ENCODE measurements around the gene SPINK1. TPM values are rescaled to one million over a fixed set of nuclear protein-coding genes. Genes with fewer than 3 reads are reported as not detected.
"Not testable (repeated sequence)": the region's sequence is repeated elsewhere in the genome, so short reads cannot be mapped to it uniquely, and the experiment has no call there.

The SPINK1 gene
- polyA plus RNA-seq, 1 experiment: not detected

DNA sequence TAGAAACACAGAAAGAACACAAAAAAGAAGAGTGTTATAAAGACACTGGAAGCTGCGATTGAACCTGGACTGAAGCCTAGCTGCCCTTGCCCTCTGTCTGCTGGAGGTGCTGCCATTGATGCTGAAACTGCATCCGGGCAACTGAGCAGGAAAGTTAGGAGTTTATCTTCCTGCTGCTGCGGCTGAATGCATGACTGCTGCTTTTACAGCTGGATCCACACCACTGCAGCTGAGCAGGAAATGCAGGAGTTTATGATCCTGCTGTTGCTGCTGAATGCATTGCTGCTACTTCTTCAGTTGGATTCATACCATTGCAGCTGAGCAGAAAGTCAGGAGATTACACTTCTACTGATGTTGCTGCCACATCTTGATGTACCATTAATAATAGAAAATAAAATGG is 27.1 kb downstream of the SPINK1 start:
- ChIA-PET POLR2A (no interaction called here), CTCF (interaction anchor here (0.7 kb wide), 1 partner anchor 176 kb away, joined by 3 read pairs; no protein-coding TSS in a partner anchor)
- no peak for DNase-seq (ENCODE audit: low read depth)
- Histone ChIP-seq H3K36me3 (ENCODE audit: control insufficient read depth, insufficient read depth, low read length) (no peaks in the 10 kb centered on the region), H3K27me3 (ENCODE audit: control insufficient read depth, insufficient read depth, low read length) (no peaks in the 10 kb centered on the region), H3K4me3 (ENCODE audit: low read depth, low read length) (no peak overlapping the region)
- TF ChIP-seq, protein P1, sequence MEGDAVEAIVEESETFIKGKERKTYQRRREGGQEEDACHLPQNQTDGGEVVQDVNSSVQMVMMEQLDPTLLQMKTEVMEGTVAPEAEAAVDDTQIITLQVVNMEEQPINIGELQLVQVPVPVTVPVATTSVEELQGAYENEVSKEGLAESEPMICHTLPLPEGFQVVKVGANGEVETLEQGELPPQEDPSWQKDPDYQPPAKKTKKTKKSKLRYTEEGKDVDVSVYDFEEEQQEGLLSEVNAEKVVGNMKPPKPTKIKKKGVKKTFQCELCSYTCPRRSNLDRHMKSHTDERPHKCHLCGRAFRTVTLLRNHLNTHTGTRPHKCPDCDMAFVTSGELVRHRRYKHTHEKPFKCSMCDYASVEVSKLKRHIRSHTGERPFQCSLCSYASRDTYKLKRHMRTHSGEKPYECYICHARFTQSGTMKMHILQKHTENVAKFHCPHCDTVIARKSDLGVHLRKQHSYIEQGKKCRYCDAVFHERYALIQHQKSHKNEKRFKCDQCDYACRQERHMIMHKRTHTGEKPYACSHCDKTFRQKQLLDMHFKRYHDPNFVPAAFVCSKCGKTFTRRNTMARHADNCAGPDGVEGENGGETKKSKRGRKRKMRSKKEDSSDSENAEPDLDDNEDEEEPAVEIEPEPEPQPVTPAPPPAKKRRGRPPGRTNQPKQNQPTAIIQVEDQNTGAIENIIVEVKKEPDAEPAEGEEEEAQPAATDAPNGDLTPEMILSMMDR (IDR thresholded peaks at IDR 0.05; ENCODE audit: insufficient read depth, low read depth, low read length): no peak

DNA sequence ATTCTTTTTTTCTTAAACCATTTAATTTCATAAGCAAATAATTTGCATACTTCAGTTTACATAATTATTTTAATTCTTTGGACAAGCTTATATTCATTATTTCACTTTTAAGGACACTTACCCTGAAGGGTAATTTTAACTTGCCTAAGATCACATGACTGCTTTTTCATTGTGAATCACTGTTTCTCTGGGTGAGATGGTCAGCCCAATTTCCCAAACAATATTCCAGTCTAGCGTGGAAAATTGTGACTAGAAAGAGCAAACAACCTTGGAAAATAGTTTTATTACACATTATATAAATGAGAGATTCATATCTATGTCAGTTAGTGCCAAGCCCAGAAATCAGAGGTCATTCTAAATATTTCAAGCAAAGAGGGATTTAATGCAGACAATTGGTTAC is 27.5 kb downstream of the SPINK1 start:
- ChIA-PET POLR2A (no interaction called here), CTCF (no interaction called here)
- no peak for DNase-seq (ENCODE audit: low read depth)
- H3K4me3 ChIP-seq (ENCODE audit: low read depth, low read length): no peak overlapping the region
- TF ChIP-seq, protein P1 (IDR thresholded peaks at IDR 0.05; ENCODE audit: insufficient read depth, low read depth, low read length): no peak
- no peaks in the 10 kb centered on the region for H3K27me3 ChIP-seq (ENCODE audit: control insufficient read depth, insufficient read depth, low read length)
- no peaks in the 10 kb centered on the region for H3K36me3 ChIP-seq (ENCODE audit: control insufficient read depth, insufficient read depth, low read length)

DNA sequence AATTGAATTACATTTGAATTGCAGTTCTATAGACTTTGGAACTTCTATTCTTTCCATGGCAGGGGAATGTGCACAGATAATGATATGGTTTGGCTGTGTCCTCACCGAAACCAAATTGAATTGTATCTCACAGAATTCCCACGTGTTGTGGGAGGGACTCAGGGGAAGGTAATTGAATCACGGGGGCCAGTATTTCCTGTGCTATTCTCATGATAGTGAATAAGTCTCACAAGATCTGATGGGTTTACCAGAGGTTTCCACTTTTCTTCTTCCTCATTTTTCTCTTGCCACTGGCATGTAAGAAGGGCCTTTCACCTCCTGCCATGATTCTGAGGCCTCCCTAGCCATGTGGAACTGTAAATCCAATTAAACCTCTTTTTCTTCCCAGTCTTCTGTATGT is 28.3 kb downstream of the SPINK1 start:
- H3K36me3 ChIP-seq (ENCODE audit: control insufficient read depth, insufficient read depth, low read length); CTCF ChIA-PET; POLR2A ChIA-PET; DNase-seq (ENCODE audit: low read depth); H3K27me3 ChIP-seq (ENCODE audit: control insufficient read depth, insufficient read depth, low read length); H3K4me3 ChIP-seq (ENCODE audit: low read depth, low read length): not testable (repeated sequence)

DNA sequence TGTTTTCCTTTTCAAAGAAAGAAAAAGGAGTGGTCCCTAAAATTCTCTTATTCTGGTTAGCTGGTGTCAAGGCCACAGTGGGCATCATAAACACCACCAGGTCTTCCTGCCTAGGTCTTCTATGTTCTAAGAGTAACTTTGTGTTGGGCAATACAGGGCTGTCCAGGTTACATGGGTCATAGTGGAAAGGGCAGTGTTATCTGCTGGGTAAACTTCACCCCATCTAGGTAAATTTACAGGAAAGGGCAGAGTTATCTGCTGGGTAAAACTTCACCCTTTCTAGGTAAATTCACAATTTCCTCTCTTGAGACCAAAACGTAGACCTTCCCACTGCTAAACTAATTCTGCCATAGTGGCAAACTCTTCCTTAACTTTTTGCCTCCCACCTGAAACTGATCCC is 30.0 kb downstream of the SPINK1 start:
- H3K4me3 ChIP-seq (ENCODE audit: low read depth, low read length): no peak overlapping the region
- no peaks in the 10 kb centered on the region for H3K36me3 ChIP-seq (ENCODE audit: control insufficient read depth, insufficient read depth, low read length)
- DNase-seq (ENCODE audit: low read depth): no peak
- CTCF ChIA-PET: no interaction called here
- no peaks in the 10 kb centered on the region for H3K27me3 ChIP-seq (ENCODE audit: control insufficient read depth, insufficient read depth, low read length)
- TF ChIP-seq, protein P1 (IDR thresholded peaks at IDR 0.05; ENCODE audit: insufficient read depth, low read depth, low read length): no peak
- POLR2A ChIA-PET: no interaction called here

DNA sequence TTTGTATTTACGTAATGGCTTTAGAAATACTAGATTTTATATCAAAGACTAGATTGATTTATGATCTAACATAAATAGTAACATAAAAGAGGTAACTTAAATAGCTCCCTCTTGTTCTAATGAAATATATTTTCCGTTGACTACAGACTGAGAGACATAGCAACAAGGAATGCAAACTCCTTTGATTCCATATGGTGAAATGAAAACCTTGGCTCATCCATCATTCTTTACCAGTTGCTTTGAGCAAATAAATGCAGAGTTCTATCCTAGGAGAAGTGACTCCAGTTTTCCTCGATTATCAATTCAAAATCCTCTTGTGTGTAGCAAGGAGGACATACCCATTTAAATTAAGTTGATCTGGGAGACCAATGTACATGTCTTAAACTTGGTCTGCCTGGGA is 31.0 kb downstream of the SPINK1 start:
- Histone ChIP-seq H3K27me3 (ENCODE audit: control insufficient read depth, insufficient read depth, low read length) (no peaks in the 10 kb centered on the region), H3K4me3 (ENCODE audit: low read depth, low read length) (no peak overlapping the region), H3K36me3 (ENCODE audit: control insufficient read depth, insufficient read depth, low read length) (no peaks in the 10 kb centered on the region)
- POLR2A ChIA-PET: no interaction called here
- CTCF ChIA-PET: no interaction called here
- no peak for DNase-seq (ENCODE audit: low read depth)
- TF ChIP-seq, protein P1 (IDR thresholded peaks at IDR 0.05; ENCODE audit: insufficient read depth, low read depth, low read length): no peak

DNA sequence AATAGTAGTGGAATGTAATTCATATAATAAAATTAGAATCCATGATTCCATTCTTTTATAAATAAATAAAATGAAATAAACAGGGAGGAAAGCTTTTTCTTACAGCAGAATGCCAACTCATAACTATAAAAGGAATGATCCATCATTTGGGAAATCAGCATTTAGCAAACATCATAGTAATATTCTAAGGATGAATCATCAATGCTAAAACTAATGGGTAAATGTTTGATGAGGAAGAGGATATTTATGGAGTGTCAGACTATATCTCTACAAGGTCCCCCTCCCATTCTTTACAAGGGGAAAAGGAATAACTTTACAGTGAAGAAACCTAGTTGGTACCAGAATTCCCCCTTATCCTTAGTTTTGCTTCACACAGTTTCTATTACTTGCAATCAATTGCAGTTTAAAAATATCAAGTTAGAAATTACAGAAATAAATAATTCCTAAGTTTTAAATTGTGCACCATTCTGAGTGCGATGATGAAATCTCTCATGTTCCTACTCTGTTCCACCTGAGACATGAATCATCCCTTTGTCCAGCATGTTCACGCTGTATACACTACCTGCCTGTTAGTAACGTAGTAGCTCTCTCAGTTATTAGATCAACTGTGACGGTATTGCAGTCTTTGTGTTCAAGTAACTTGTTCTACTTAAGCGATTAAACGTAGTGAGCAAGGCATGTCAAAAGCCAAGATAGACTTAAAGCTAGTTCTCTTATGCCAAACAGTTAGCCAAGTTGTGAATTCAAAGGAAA is 34.7 kb downstream of the SPINK1 start:
- CTCF ChIA-PET: no interaction called here
- Histone ChIP-seq H3K36me3 (ENCODE audit: control insufficient read depth, insufficient read depth, low read length) (no peaks in the 10 kb centered on the region), H3K4me3 (ENCODE audit: low read depth, low read length) (no peak overlapping the region), H3K27me3 (ENCODE audit: control insufficient read depth, insufficient read depth, low read length) (no peaks in the 10 kb centered on the region)
- POLR2A ChIA-PET: no interaction called here
- TF ChIP-seq, protein P1 (IDR thresholded peaks at IDR 0.05; ENCODE audit: insufficient read depth, low read depth, low read length): no peak
- no peak for DNase-seq (ENCODE audit: low read depth)
